Diencephalon (tissue), 1 donor: ENCODE data around the gene DUS4L. TPM values are rescaled to one million over a fixed set of nuclear protein-coding genes. Genes with fewer than 3 reads are reported as not detected.

Experiments
- small RNA-seq: library from RNA; depleted of rRNA; stranded (forward); fragments of <200 nt; gene quantifications from one replicate; pipeline ENCODE3, GENCODE V24; 2014
- total RNA-seq: library from RNA; depleted of rRNA; stranded (reverse); fragments of >200 nt; gene quantifications from one replicate; pipeline ENCODE4 v1.2.3, GENCODE V29; 2014

Gene DUS4L, protein sequence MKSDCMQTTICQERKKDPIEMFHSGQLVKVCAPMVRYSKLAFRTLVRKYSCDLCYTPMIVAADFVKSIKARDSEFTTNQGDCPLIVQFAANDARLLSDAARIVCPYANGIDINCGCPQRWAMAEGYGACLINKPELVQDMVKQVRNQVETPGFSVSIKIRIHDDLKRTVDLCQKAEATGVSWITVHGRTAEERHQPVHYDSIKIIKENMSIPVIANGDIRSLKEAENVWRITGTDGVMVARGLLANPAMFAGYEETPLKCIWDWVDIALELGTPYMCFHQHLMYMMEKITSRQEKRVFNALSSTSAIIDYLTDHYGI
- total RNA-seq, result 17.8 TPM

DNA sequence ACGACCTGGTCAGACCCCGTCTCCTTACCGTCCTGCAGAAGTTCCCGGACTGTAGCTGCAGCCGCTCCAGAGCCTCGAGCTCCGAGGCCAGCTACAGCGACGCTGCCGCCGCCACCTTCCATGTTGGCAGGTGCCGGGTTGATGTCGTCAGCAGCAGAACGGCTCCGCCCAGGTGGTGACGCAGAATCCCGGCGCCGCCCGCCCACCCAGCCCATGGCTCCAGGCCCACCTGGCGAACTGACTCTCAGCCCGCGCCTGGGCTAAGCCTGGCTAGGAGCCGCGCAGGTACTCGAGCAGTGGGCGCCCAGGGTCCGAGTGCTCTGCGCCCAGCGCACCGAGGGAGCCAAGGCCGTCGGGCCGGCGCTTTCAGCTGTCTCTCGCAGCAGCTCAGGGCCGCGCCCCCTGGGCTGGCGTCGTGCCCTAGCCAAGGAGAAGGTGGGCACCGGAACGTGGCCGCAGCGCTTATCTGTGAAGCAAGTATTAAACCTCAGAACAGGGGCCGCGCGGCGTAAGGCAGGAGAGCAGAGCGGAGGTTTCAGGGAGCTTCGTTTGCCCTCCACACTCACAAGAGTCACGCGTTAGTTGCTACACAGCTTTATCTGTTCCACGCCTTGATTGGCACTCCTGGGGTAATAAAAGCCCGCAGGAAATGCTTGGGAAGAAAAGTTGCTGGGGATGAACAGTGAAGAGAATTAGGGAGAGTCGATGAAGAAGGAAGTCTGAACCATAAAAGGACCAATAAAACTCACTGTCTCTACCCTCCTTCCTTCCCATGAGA, at the start of gene DUS4L, which contains the start of gene COG5:
Gene DUS4L (plus strand): TSS at position 197 of the 778 bp plus-strand sequence. CDS start 3,100 bp downstream, outside the sequence.
Gene COG5 (minus strand): TSS at position 146 of the 778 bp plus-strand sequence. CDS start 24 bp downstream, at position 122.

DNA sequence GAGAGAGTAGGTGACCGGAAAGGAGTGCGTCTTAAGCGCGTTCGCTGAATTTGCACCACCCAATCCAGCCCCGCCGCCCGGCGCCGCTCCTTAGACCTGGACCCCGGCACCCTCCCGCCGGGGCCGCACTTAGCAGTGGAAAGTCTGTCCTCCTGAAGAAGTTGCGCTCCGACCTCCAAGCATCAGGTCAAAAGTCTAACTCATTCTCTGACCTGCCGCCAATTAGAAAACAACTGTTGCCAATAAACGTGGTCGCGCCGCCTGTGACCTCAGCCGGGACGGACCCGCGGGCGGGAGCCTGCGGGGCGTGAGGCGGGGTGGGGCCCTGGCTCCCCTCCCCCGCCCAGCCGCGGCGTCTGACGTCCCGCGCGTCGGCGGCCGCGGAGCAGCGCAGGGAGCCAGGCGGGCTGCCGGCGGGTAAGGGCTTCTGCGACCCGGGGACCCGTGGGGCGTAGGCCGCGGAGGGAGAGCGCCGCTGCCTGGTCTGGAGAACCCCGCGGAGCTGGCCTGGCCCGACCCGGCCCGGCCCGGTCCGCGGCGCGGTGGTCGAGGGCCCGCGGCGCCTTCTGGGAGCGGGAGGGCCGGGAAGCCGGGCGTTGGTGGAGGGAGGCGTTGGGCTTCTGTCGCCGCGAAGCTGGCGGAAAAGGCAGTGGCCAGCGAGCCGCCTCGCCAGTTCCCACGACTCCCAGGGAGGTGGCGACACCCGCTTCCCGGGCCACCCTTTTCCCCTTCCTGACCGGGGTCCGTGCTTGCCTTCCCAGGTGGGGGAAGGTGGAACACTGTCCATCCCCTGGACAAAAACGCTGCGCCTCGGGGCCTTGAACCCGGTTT, 16.3 kb downstream of the DUS4L start, which contains the start of gene BCAP29:
Gene BCAP29 (plus strand): TSS at position 362 of the 831 bp plus-strand sequence. CDS start 527 bp downstream, outside the sequence.

Small RNA genes lying within 50 kb of the gene (small RNA-seq; reads per million reads assigned to genes)
- not detected for gene RF01233

Other genes starting within 250 kb of the DUS4L start
- 27.2 TPM for gene GPR22, start 93.9 kb upstream of the DUS4L start, total RNA-seq
- gene COG5, start 51 bp upstream of the DUS4L start, total RNA-seq, result 33.2 TPM
- 50.5 TPM for gene BCAP29, start 16.3 kb downstream of the DUS4L start, total RNA-seq
- gene SLC26A4, start 96.9 kb downstream of the DUS4L start, total RNA-seq, result 0.69 TPM
- gene CBLL1, start 180.2 kb downstream of the DUS4L start, total RNA-seq, result 30.0 TPM
- not detected for gene SLC26A3, start 239.3 kb downstream of the DUS4L start, total RNA-seq